Hepatocyte (in vitro differentiated cells): ENCODE results near the gene MFRP. TPM values are rescaled to one million over a fixed set of nuclear protein-coding genes. Genes with fewer than 3 reads are reported as not detected.

Source experiments
- DNase-seq: peaks from one replicate; pipeline ENCODE4 v3.0.0-alpha.2; 2016; ENCODE audit warnings: low spot score
- H2AFZ ChIP-seq: fragments of 200-600 bp; sonication (generic); 2 replicates; pipeline ENCODE4 v1.6.0; 2016; ENCODE audit warnings: antibody characterized with exemption, mild to moderate bottlenecking
- H3K27ac ChIP-seq: fragments of 200-600 bp; sonication (generic); 2 replicates; pipeline ENCODE4 v1.5.1; 2016; ENCODE audit warnings: mild to moderate bottlenecking
- H3K27me3 ChIP-seq: fragments of 200-600 bp; sonication (generic); 2 replicates; pipeline ENCODE4 v1.6.1; 2016
- H3K36me3 ChIP-seq: fragments of 200-600 bp; sonication (generic); replicated peaks from 2 replicates; pipeline ENCODE4 v1.5.1; 2016; ENCODE audit warnings: low read depth; ENCODE audit not compliant: insufficient read depth
- H3K4me1 ChIP-seq: fragments of 200-600 bp; sonication (generic); 2 replicates; pipeline ENCODE4 v1.5.1; 2016; ENCODE audit warnings: mild to moderate bottlenecking, moderate library complexity; ENCODE audit not compliant: insufficient read depth
- H3K4me2 ChIP-seq: fragments of 200-600 bp; sonication (generic); 2 replicates; pipeline ENCODE4 v1.6.0; 2016
- H3K4me3 ChIP-seq: fragments of 200-600 bp; sonication (generic); 2 replicates; pipeline ENCODE4 v1.5.1; 2016; ENCODE audit warnings: mild to moderate bottlenecking
- H3K79me2 ChIP-seq: fragments of 200-600 bp; sonication (generic); 2 replicates; pipeline ENCODE4 v1.6.0; 2017; ENCODE audit warnings: mild to moderate bottlenecking
- H3K9me2 ChIP-seq: fragments of 200-600 bp; sonication (generic); replicated peaks from 2 replicates; pipeline ENCODE4 v1.6.0; 2017; ENCODE audit warnings: mild to moderate bottlenecking; ENCODE audit not compliant: insufficient read depth
- H3K9me3 ChIP-seq: fragments of 200-600 bp; sonication (generic); 2 replicates; pipeline ENCODE4 v1.5.1; 2016; ENCODE audit warnings: low read depth, mild to moderate bottlenecking
- H4K20me1 ChIP-seq: fragments of 200-600 bp; sonication (generic); 2 replicates; pipeline ENCODE4 v1.6.0; 2016; ENCODE audit warnings: mild to moderate bottlenecking; ENCODE audit not compliant: insufficient read depth, poor library complexity, severe bottlenecking
- CTCF ChIP-seq: fragments of 200-600 bp; sonication (generic); IDR thresholded peaks from 2 replicates; pipeline ENCODE4 v1.5.1; 2016; ENCODE audit warnings: antibody characterized with exemption, mild to moderate bottlenecking; ENCODE audit not compliant: poor library complexity
- EZH2 ChIP-seq: fragments of 200-600 bp; sonication (generic); IDR thresholded peaks from 2 replicates; pipeline ENCODE4 v1.6.1; 2016; ENCODE audit warnings: antibody characterized with exemption, mild to moderate bottlenecking, borderline replicate concordance
- EZH2phosphoT487 ChIP-seq: fragments of 200-600 bp; sonication (generic); IDR thresholded peaks from one replicate; pipeline ENCODE4 v1.6.1; 2018; ENCODE audit warnings: antibody characterized with exemption, mild to moderate bottlenecking, low read depth, moderate library complexity; ENCODE audit not compliant: unreplicated experiment, severe bottlenecking
- WGBS: methylation state at CpG from one replicate; pipeline ENCODE4 v1.1.6; 2016; ENCODE audit warnings: low lambda C conversion rate; ENCODE audit errors: missing lambda C conversion rate; 5-methylcytosine and 5-hydroxymethylcytosine counted together
- polyA plus RNA-seq: library from polyadenylated mRNA; unstranded; fragments of >200 nt; fragmentation: Nextera tagmentation; extraction: Ambion mirVana; gene quantifications from 2 replicates; pipeline ENCODE4 v1.2.1, GENCODE V29; 2016
- total RNA-seq: library from RNA; depleted of rRNA; stranded (reverse); fragments of >200 nt; gene quantifications from 2 replicates; pipeline ENCODE4 v1.2.3, GENCODE V29; 2014

MFRP gene
- total and polyA plus RNA-seq, 2 experiments from 2014 or later: not detected

GRCh38 chr11:119340335-119341221, 5.9 kb downstream of the MFRP start, which contains the start of gene C1QTNF5:
C1QTNF5 (minus strand) TSS chr11:119340883; CDS start chr11:119340397, 486 bp downstream.
- Histone ChIP-seq H3K36me3 (no peaks in the 10 kb centered on the region), H3K4me1 (peaks cover 22% of the 10 kb centered on the region), H3K27ac (peak within 1 kb of the TSS; percentile 74), H3K9me3 (no peaks in the 10 kb centered on the region), H3K27me3 (peaks cover 29% of the 10 kb centered on the region), H2AFZ (peak within 1 kb of the TSS; percentile 79), H3K4me3 (peak within 1 kb of the TSS; percentile 26), H3K9me2 (no peaks in the 10 kb centered on the region), H3K79me2 (peaks cover 10% of the 10 kb centered on the region), H3K4me2 (peak within 1 kb of the TSS; percentile 96), H4K20me1 (no peaks in the 10 kb centered on the region)
- TF ChIP-seq EZH2: peak; percentile 36
- no peak for TF ChIP-seq EZH2phosphoT487
- peak; percentile 78 for DNase-seq
- WGBS: 11% methylated on average over 12 of the region's 53 CpGs

- TF ChIP-seq CTCF (peak; percentile 95), EZH2 (no peak), EZH2phosphoT487 (no peak)
- Histone ChIP-seq H2AFZ (peak overlapping the region; percentile 79), H3K4me1 (peaks cover 27% of the 10 kb centered on the region), H3K9me3 (no peaks in the 10 kb centered on the region), H3K27ac (peak overlapping the region; percentile 74), H3K27me3 (peaks cover 29% of the 10 kb centered on the region), H3K4me3 (peak overlapping the region; percentile 26), H3K79me2 (peaks cover 18% of the 10 kb centered on the region), H3K9me2 (no peaks in the 10 kb centered on the region), H4K20me1 (no peaks in the 10 kb centered on the region), H3K36me3 (no peaks in the 10 kb centered on the region), H3K4me2 (peak overlapping the region; percentile 96)
- 9% methylated on average over 67 of the region's 86 CpGs for WGBS
- peak; percentile 87 for DNase-seq
Observed at GRCh38 chr11:119339589-119340334, 6.7 kb downstream of the MFRP start.

- no peak for DNase-seq
- H3K4me3 ChIP-seq: no peak overlapping the region
- peak overlapping the region; percentile 96 for H3K4me2 ChIP-seq
- peak overlapping the region; percentile 69 for H3K27ac ChIP-seq
- no peak for TF ChIP-seq CTCF
- no peak for TF ChIP-seq EZH2
- no peak for TF ChIP-seq EZH2phosphoT487
- H3K79me2 ChIP-seq: peaks cover 20% of the 10 kb centered on the region
- no peaks in the 10 kb centered on the region for H3K36me3 ChIP-seq
- 77% methylated on average over 10 of the region's 11 CpGs for WGBS
- peaks cover 27% of the 10 kb centered on the region for H3K4me1 ChIP-seq
- H3K9me2 ChIP-seq: no peaks in the 10 kb centered on the region
- no peaks in the 10 kb centered on the region for H3K9me3 ChIP-seq
- H2AFZ ChIP-seq: no peak overlapping the region
- H3K27me3 ChIP-seq: peaks cover 29% of the 10 kb centered on the region
- H4K20me1 ChIP-seq: no peaks in the 10 kb centered on the region
Observed at GRCh38 chr11:119338965-119339588, 7.4 kb downstream of the MFRP start.
